Measurements from ENCODE around the gene ZNF689. TPM values are rescaled to one million over a fixed set of nuclear protein-coding genes. Genes with fewer than 3 reads are reported as not detected.

ZNF689 gene
- total RNA-seq = 12.3 and 13.8 TPM in 2 replicates

- H3K4me3 ChIP-seq (ENCODE audit: low read depth, low read length) = peak within 1 kb of the TSS; percentile 65
- H3K27me3 ChIP-seq (ENCODE audit: control insufficient read depth, insufficient read depth, low read length) = no peaks in the 10 kb centered on the region
- no peaks in the 10 kb centered on the region for H3K36me3 ChIP-seq (ENCODE audit: control insufficient read depth, insufficient read depth, low read length)
- TF ChIP-seq CTCF (IDR thresholded peaks at IDR 0.05; ENCODE audit: insufficient read depth, low read length, poor library complexity, severe bottlenecking) = no peak
- DNase-seq (ENCODE audit: low read depth) = peak; percentile 74
These were observed at the start of gene ZNF689 for GRCh38 chr16:30609926-30610839. Gene ZNF689, minus strand, starts transcription at chr16:30610389. Its CDS starts 348 bp downstream, at chr16:30610041.

- H3K36me3 ChIP-seq (ENCODE audit: control insufficient read depth, insufficient read depth, low read length) = no peaks in the 10 kb centered on the region
- no peak for TF ChIP-seq CTCF (IDR thresholded peaks at IDR 0.05; ENCODE audit: insufficient read depth, low read length, poor library complexity, severe bottlenecking)
- DNase-seq (ENCODE audit: low read depth) = peak; percentile 77
- peak overlapping the region; percentile 82 for H3K4me3 ChIP-seq (ENCODE audit: low read depth, low read length)
- no peaks in the 10 kb centered on the region for H3K27me3 ChIP-seq (ENCODE audit: control insufficient read depth, insufficient read depth, low read length)
These were observed 48.7 kb upstream of the ZNF689 start for GRCh38 chr16:30658731-30659506.

GRCh38 chr16:30657866-30658730, 47.9 kb upstream of the ZNF689 start, which contains the start of gene FBRS:
Gene FBRS, plus strand, starts transcription at chr16:30658431. Its CDS starts 1,088 bp downstream, at chr16:30659519.
- peak; percentile 59 for TF ChIP-seq CTCF (IDR thresholded peaks at IDR 0.05; ENCODE audit: insufficient read depth, low read length, poor library complexity, severe bottlenecking)
- peak; percentile 100 for DNase-seq (ENCODE audit: low read depth)
- no peaks in the 10 kb centered on the region for H3K36me3 ChIP-seq (ENCODE audit: control insufficient read depth, insufficient read depth, low read length)
- no peaks in the 10 kb centered on the region for H3K27me3 ChIP-seq (ENCODE audit: control insufficient read depth, insufficient read depth, low read length)
- H3K4me3 ChIP-seq (ENCODE audit: low read depth, low read length) = peak within 1 kb of the TSS; percentile 82

GRCh38 chr16:30656974-30657865, 47.0 kb upstream of the ZNF689 start:
- DNase-seq (ENCODE audit: low read depth) = no peak
- H3K27me3 ChIP-seq (ENCODE audit: control insufficient read depth, insufficient read depth, low read length) = no peaks in the 10 kb centered on the region
- no peak for TF ChIP-seq CTCF (IDR thresholded peaks at IDR 0.05; ENCODE audit: insufficient read depth, low read length, poor library complexity, severe bottlenecking)

GRCh38 chr16:30656388-30656787, 46.2 kb upstream of the ZNF689 start:
- Histone ChIP-seq H3K4me3 (ENCODE audit: low read depth, low read length) (no peak overlapping the region), H3K27me3 (ENCODE audit: control insufficient read depth, insufficient read depth, low read length) (no peaks in the 10 kb centered on the region), H3K36me3 (ENCODE audit: control insufficient read depth, insufficient read depth, low read length) (no peaks in the 10 kb centered on the region)
- no peak for DNase-seq (ENCODE audit: low read depth)
- no peak for TF ChIP-seq CTCF (IDR thresholded peaks at IDR 0.05; ENCODE audit: insufficient read depth, low read length, poor library complexity, severe bottlenecking)

More at GRCh38 chr16:30656974-30657865, 47.0 kb upstream of the ZNF689 start:
- Histone ChIP-seq H3K36me3 (ENCODE audit: control insufficient read depth, insufficient read depth, low read length) (no peaks in the 10 kb centered on the region), H3K4me3 (ENCODE audit: low read depth, low read length) (peak overlapping the region; percentile 38)
